Activated CD4-positive, alpha-beta T cell treated with anti-CD3 and anti-CD28 coated beads for 36 hours (primary cell): Measurements from ENCODE around the gene PLEKHA5. TPM values are rescaled to one million over a fixed set of nuclear protein-coding genes. Genes with fewer than 3 reads are reported as not detected.

Source experiments
- ATAC-seq: fragments of 200-7000 bp; cut with Tn5 transposase; one replicate; pipeline ENCODE4 v1.10.0; 2021; ENCODE audit warnings: mild to moderate bottlenecking, moderate library complexity
- CTCF ChIA-PET: fragments of 350-600 bp; sonication (Branson Sonifier 250); formaldehyde crosslinking; loops from one replicate; lab custom pipeline; 2021; ENCODE audit warnings: antibody characterized with exemption; lab: Charles Lee
- POLR2A ChIA-PET: fragments of 350-600 bp; sonication (Branson Sonifier 250); formaldehyde crosslinking; loops from one replicate; lab custom pipeline; 2021; ENCODE audit warnings: antibody characterized with exemption, inconsistent platforms; lab: Charles Lee
- DNase-seq: peaks from one replicate; pipeline ENCODE4 v3.0.0-alpha.2; 2020
- H3K27ac Mint-ChIP-seq: one replicate; pipeline ENCODE4 v1.8.0; 2021; ENCODE audit warnings: mixed read lengths
- H3K27me3 Mint-ChIP-seq: one replicate; pipeline ENCODE4 v1.8.0; 2021; ENCODE audit warnings: mixed read lengths
- H3K36me3 Mint-ChIP-seq: one replicate; pipeline ENCODE4 v1.8.0; 2021; ENCODE audit warnings: low read depth, mixed read lengths
- H3K4me1 Mint-ChIP-seq: one replicate; pipeline ENCODE4 v1.8.0; 2021; ENCODE audit warnings: mixed read lengths
- H3K4me3 Mint-ChIP-seq: one replicate; pipeline ENCODE4 v1.8.0; 2021; ENCODE audit warnings: mild to moderate bottlenecking, moderate library complexity, mixed read lengths
- H3K9me3 Mint-ChIP-seq: one replicate; pipeline ENCODE4 v1.8.0; 2021; ENCODE audit warnings: low read depth, mixed read lengths
- intact Hi-C, 2 experiments: fragments of 100-400 bp; cut with DNase I in 1 of 2; cut with micrococcal nuclease in 1 of 2; formaldehyde crosslinking; loops; one replicate each; pipeline versions ENCODE4 v1.14.2 to v1.15.1; 2022 to 2024; cut with DNase I, micrococcal nuclease
- total RNA-seq, 2 experiments: library from RNA; stranded (reverse); gene quantifications; one replicate each; pipeline ENCODE4 v1.2.3, GENCODE V29; 2021

The PLEKHA5 gene
- total RNA-seq, 2 experiments from 2014 or later = 4.5 to 5.7 TPM

GRCh38 chr12:19261773-19262172 is 132.2 kb downstream of the PLEKHA5 start:
- Mint-ChIP-seq H3K27ac (no peak overlapping the region), H3K4me3 (no peak overlapping the region), H3K36me3 (no peaks in the 10 kb centered on the region), H3K27me3 (no peaks in the 10 kb centered on the region), H3K4me1 (no peaks in the 10 kb centered on the region), H3K9me3 (no peaks in the 10 kb centered on the region)
- no peak for DNase-seq
- ATAC-seq = no peak
- CTCF ChIA-PET = interaction anchor here (0.7 to 1.5 kb wide), 2 partner anchors 27 to 1013 kb away, joined by 3 read pairs; no protein-coding TSS in a partner anchor
- POLR2A ChIA-PET = no interaction called here
- intact Hi-C loops = no loop called here

GRCh38 chr12:19263672-19264071 is 134.1 kb downstream of the PLEKHA5 start:
- H3K36me3 Mint-ChIP-seq = no peaks in the 10 kb centered on the region
- ChIA-PET POLR2A (no interaction called here), CTCF (interaction anchor here (0.8 kb wide), 1 partner anchor 803 kb away, joined by 3 read pairs; no protein-coding TSS in a partner anchor)
- no peak overlapping the region for H3K4me3 Mint-ChIP-seq
- no peaks in the 10 kb centered on the region for H3K27me3 Mint-ChIP-seq
- intact Hi-C loops = no loop called here
- ATAC-seq (no peak), DNase-seq (no peak)
- no peak overlapping the region for H3K27ac Mint-ChIP-seq
- no peaks in the 10 kb centered on the region for H3K4me1 Mint-ChIP-seq
- H3K9me3 Mint-ChIP-seq = no peaks in the 10 kb centered on the region

GRCh38 chr12:19273482-19274330 is 144.2 kb downstream of the PLEKHA5 start:
- no peak overlapping the region for H3K27ac Mint-ChIP-seq
- ChIA-PET CTCF (interaction anchor here (1.3 to 1.4 kb wide), 2 partner anchors 10 to 17 kb away, joined by 3 to 4 read pairs; no protein-coding TSS in a partner anchor), POLR2A (no interaction called here)
- ATAC-seq (peak; percentile 91), DNase-seq (peak; percentile 71)
- no peak overlapping the region for H3K4me3 Mint-ChIP-seq
- no peaks in the 10 kb centered on the region for H3K27me3 Mint-ChIP-seq
- intact Hi-C loops = no loop called here
- peaks cover 12% of the 10 kb centered on the region for H3K4me1 Mint-ChIP-seq
- no peaks in the 10 kb centered on the region for H3K9me3 Mint-ChIP-seq
- no peaks in the 10 kb centered on the region for H3K36me3 Mint-ChIP-seq

- ChIA-PET POLR2A (no interaction called here), CTCF (no interaction called here)
- no peaks in the 10 kb centered on the region for H3K36me3 Mint-ChIP-seq
- DNase-seq (no peak), ATAC-seq (no peak)
- no peaks in the 10 kb centered on the region for H3K9me3 Mint-ChIP-seq
- peaks cover 12% of the 10 kb centered on the region for H3K4me1 Mint-ChIP-seq
- intact Hi-C loops = no loop called here
- H3K4me3 Mint-ChIP-seq = no peak overlapping the region
- no peak overlapping the region for H3K27ac Mint-ChIP-seq
- no peaks in the 10 kb centered on the region for H3K27me3 Mint-ChIP-seq
These were observed 147.2 kb downstream of the PLEKHA5 start for GRCh38 chr12:19276767-19277166.

- no peaks in the 10 kb centered on the region for H3K36me3 Mint-ChIP-seq
- ChIA-PET CTCF (no interaction called here), POLR2A (no interaction called here)
- H3K9me3 Mint-ChIP-seq = no peaks in the 10 kb centered on the region
- DNase-seq (no peak), ATAC-seq (no peak)
- H3K27me3 Mint-ChIP-seq = no peaks in the 10 kb centered on the region
- peaks cover 12% of the 10 kb centered on the region for H3K4me1 Mint-ChIP-seq
- H3K27ac Mint-ChIP-seq = no peak overlapping the region
- intact Hi-C loops = no loop called here
- H3K4me3 Mint-ChIP-seq = no peak overlapping the region
These were observed 148.2 kb downstream of the PLEKHA5 start for GRCh38 chr12:19277711-19278110.

GRCh38 chr12:19278407-19278806 is 148.9 kb downstream of the PLEKHA5 start:
- intact Hi-C loops = no loop called here
- ATAC-seq = no peak
- DNase-seq = no peak
- H3K9me3 Mint-ChIP-seq = no peaks in the 10 kb centered on the region
- H3K4me3 Mint-ChIP-seq = no peak overlapping the region
- ChIA-PET CTCF (interaction anchor here (1.0 kb wide), 1 partner anchor 10 kb away, joined by 3 read pairs; no protein-coding TSS in a partner anchor), POLR2A (no interaction called here)
- H3K36me3 Mint-ChIP-seq = no peaks in the 10 kb centered on the region
- H3K27ac Mint-ChIP-seq = no peak overlapping the region
- H3K4me1 Mint-ChIP-seq = peaks cover 10% of the 10 kb centered on the region
- no peaks in the 10 kb centered on the region for H3K27me3 Mint-ChIP-seq

GRCh38 chr12:19282133-19282699 is 152.7 kb downstream of the PLEKHA5 start:
- Mint-ChIP-seq H3K36me3 (no peaks in the 10 kb centered on the region), H3K27ac (no peak overlapping the region), H3K4me1 (no peaks in the 10 kb centered on the region), H3K4me3 (no peak overlapping the region), H3K9me3 (no peaks in the 10 kb centered on the region), H3K27me3 (no peaks in the 10 kb centered on the region)
- ChIA-PET POLR2A (no interaction called here), CTCF (no interaction called here)
- DNase-seq = no peak
- ATAC-seq = no peak
- intact Hi-C loops = no loop called here

- H3K4me3 Mint-ChIP-seq = no peak overlapping the region
- CTCF ChIA-PET = interaction anchor here (1.0 kb wide), 1 partner anchor 10 kb away, joined by 5 read pairs; no protein-coding TSS in a partner anchor
- no peaks in the 10 kb centered on the region for H3K4me1 Mint-ChIP-seq
- intact Hi-C loops = loop anchor here in 1 of 2 experiments (5.0 kb wide), 2 partner anchors 422 to 1032 kb away; no protein-coding TSS in a partner anchor
- no peaks in the 10 kb centered on the region for H3K36me3 Mint-ChIP-seq
- ATAC-seq = no peak
- no peaks in the 10 kb centered on the region for H3K9me3 Mint-ChIP-seq
- POLR2A ChIA-PET = interaction anchor here (0.5 kb wide), 1 partner anchor 265 kb away, joined by 3 read pairs; no protein-coding TSS in a partner anchor
- no peaks in the 10 kb centered on the region for H3K27me3 Mint-ChIP-seq
- no peak overlapping the region for H3K27ac Mint-ChIP-seq
- no peak for DNase-seq
These were observed 155.1 kb downstream of the PLEKHA5 start for GRCh38 chr12:19284658-19285057.

- intact Hi-C loops = loop anchor here in 1 of 2 experiments (5.0 kb wide), 2 partner anchors 424 to 1034 kb away; no protein-coding TSS in a partner anchor
- Mint-ChIP-seq H3K27me3 (no peaks in the 10 kb centered on the region), H3K4me3 (no peak overlapping the region), H3K9me3 (no peaks in the 10 kb centered on the region), H3K4me1 (no peaks in the 10 kb centered on the region), H3K36me3 (no peaks in the 10 kb centered on the region), H3K27ac (no peak overlapping the region)
- no peak for DNase-seq
- POLR2A ChIA-PET = no interaction called here
- no peak for ATAC-seq
- CTCF ChIA-PET = interaction anchor here (1.0 kb wide), 1 partner anchor 100 kb away, joined by 4 read pairs; no protein-coding TSS in a partner anchor
These were observed 156.4 kb downstream of the PLEKHA5 start for GRCh38 chr12:19285793-19286448.

GRCh38 chr12:19287302-19287701 is 157.8 kb downstream of the PLEKHA5 start:
- no peak overlapping the region for H3K27ac Mint-ChIP-seq
- no peaks in the 10 kb centered on the region for H3K27me3 Mint-ChIP-seq
- ChIA-PET CTCF (no interaction called here), POLR2A (no interaction called here)
- DNase-seq (no peak), ATAC-seq (no peak)
- intact Hi-C loops = loop anchor here in 1 of 2 experiments (5.0 kb wide), 2 partner anchors 425 to 1035 kb away; no protein-coding TSS in a partner anchor
- no peaks in the 10 kb centered on the region for H3K9me3 Mint-ChIP-seq
- no peaks in the 10 kb centered on the region for H3K36me3 Mint-ChIP-seq
- H3K4me1 Mint-ChIP-seq = no peaks in the 10 kb centered on the region
- H3K4me3 Mint-ChIP-seq = no peak overlapping the region

GRCh38 chr12:19288161-19288560 is 158.6 kb downstream of the PLEKHA5 start:
- H3K27me3 Mint-ChIP-seq = no peaks in the 10 kb centered on the region
- POLR2A ChIA-PET = no interaction called here
- DNase-seq (no peak), ATAC-seq (no peak)
- no peaks in the 10 kb centered on the region for H3K9me3 Mint-ChIP-seq
- no peaks in the 10 kb centered on the region for H3K36me3 Mint-ChIP-seq
- no peaks in the 10 kb centered on the region for H3K4me1 Mint-ChIP-seq
- no peak overlapping the region for H3K4me3 Mint-ChIP-seq
- intact Hi-C loops = loop anchor here in 1 of 2 experiments (2.0 to 5.0 kb wide), 3 partner anchors 105 to 1036 kb away; no protein-coding TSS in a partner anchor
- no peak overlapping the region for H3K27ac Mint-ChIP-seq
- CTCF ChIA-PET = interaction anchor here (0.6 to 1.7 kb wide), 9 partner anchors 9 to 455 kb away, joined by 3 read pairs; no protein-coding TSS in a partner anchor
